GM10847 (cell line): Measurements from ENCODE around the gene ASCL5.

Experiments
- POLR2A ChIP-seq: IDR thresholded peaks from 2 replicates; pipeline ENCODE4 v1.6.1; 2011; ENCODE audit not compliant: insufficient read length; ENCODE audit errors: extremely low read depth

The ASCL5 gene

GRCh38 chr1:201126832-201127754 is at the start of gene ASCL5:
TSS of gene ASCL5 (minus strand) at chr1:201127184. CDS start at chr1:201115372, 11,812 bp downstream.
- TF ChIP-seq POLR2A = no peak

GRCh38 chr1:201175820-201176500 is 49.0 kb upstream of the ASCL5 start:
- TF ChIP-seq POLR2A = no peak

GRCh38 chr1:201173736-201174135 is 46.8 kb upstream of the ASCL5 start:
- no peak for TF ChIP-seq POLR2A

- no peak for TF ChIP-seq POLR2A
These were observed 46.1 kb upstream of the ASCL5 start for GRCh38 chr1:201172999-201173610.

- no peak for TF ChIP-seq POLR2A
These were observed 45.3 kb upstream of the ASCL5 start for GRCh38 chr1:201172326-201172725.

- TF ChIP-seq POLR2A = no peak
These were observed 44.4 kb upstream of the ASCL5 start for GRCh38 chr1:201171063-201172036.

- TF ChIP-seq POLR2A = peak; percentile 31
These were observed 43.6 kb upstream of the ASCL5 start for GRCh38 chr1:201170533-201171062.

- TF ChIP-seq POLR2A = no peak
These were observed 43.1 kb upstream of the ASCL5 start for GRCh38 chr1:201169971-201170532.

- no peak for TF ChIP-seq POLR2A
These were observed 42.2 kb upstream of the ASCL5 start for GRCh38 chr1:201169203-201169602.

- TF ChIP-seq POLR2A = no peak
These were observed 40.3 kb upstream of the ASCL5 start for GRCh38 chr1:201167041-201167991.

- TF ChIP-seq POLR2A = no peak
These were observed 37.7 kb upstream of the ASCL5 start for GRCh38 chr1:201164645-201165044.

- no peak for TF ChIP-seq POLR2A
These were observed 36.7 kb upstream of the ASCL5 start for GRCh38 chr1:201163707-201164106.

GRCh38 chr1:201157949-201158348 is 31.0 kb upstream of the ASCL5 start:
- TF ChIP-seq POLR2A = no peak
